Measurements from ENCODE around the gene GID8. TPM values are rescaled to one million over a fixed set of nuclear protein-coding genes. Genes with fewer than 3 reads are reported as not detected.

GID8 gene
- total and polyA plus RNA-seq, 11 donors: 6.2 to 22.2 (median 15.9) TPM

DNA sequence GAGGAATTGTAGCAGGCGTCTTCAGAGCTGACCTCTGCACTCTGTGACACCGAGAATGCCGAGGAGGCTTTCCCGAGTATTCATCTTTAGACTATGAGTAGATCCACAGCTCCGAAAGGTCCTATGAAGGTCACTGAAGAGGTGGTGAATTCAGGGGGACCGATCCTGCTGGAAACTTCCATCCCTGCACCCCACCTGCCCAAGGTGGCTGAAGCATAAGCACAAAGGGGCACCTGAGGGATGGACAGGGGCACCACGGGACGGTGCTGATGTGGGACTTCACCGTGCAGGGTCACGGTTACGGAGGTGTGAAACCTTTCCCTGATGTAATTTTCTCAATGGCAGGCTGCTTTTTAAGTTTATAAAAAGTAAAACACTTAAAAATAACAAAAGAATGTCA lies 36.1 kb upstream of the GID8 start:
- peaks cover 6 to 38% (median 17%) of the 10 kb centered on the region in 12 donors for H3K4me1 ChIP-seq
- H3K27ac ChIP-seq: no peak overlapping the region
- no peaks in the 10 kb centered on the region for H3K9me3 ChIP-seq
- 84 to 87% (median 84%) methylated on average over 11 of the region's 11 CpGs for WGBS, 4 donors
- TF ChIP-seq, protein P1, sequence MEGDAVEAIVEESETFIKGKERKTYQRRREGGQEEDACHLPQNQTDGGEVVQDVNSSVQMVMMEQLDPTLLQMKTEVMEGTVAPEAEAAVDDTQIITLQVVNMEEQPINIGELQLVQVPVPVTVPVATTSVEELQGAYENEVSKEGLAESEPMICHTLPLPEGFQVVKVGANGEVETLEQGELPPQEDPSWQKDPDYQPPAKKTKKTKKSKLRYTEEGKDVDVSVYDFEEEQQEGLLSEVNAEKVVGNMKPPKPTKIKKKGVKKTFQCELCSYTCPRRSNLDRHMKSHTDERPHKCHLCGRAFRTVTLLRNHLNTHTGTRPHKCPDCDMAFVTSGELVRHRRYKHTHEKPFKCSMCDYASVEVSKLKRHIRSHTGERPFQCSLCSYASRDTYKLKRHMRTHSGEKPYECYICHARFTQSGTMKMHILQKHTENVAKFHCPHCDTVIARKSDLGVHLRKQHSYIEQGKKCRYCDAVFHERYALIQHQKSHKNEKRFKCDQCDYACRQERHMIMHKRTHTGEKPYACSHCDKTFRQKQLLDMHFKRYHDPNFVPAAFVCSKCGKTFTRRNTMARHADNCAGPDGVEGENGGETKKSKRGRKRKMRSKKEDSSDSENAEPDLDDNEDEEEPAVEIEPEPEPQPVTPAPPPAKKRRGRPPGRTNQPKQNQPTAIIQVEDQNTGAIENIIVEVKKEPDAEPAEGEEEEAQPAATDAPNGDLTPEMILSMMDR (IDR thresholded peaks at IDR 0.05): no peak
- TF ChIP-seq POLR2A (IDR thresholded peaks at IDR 0.05): no peak
- peaks cover 6 to 68% (median 60%) of the 10 kb centered on the region in 9 donors for H3K36me3 ChIP-seq
- no peak for ATAC-seq
- H3K4me3 ChIP-seq: no peak overlapping the region
- DNase-seq: no peak
- intact Hi-C loops (cut with DNase I): loop anchor here in 7 of 10 donors (2.0 to 10.0 kb wide), 5 partner anchors 40 to 107 kb away; partner anchors contain the start of genes BHLHE23 (in 3 of the 7) and TCFL5 (in 1 of the 7)
- no peaks in the 10 kb centered on the region for H3K27me3 ChIP-seq

DNA sequence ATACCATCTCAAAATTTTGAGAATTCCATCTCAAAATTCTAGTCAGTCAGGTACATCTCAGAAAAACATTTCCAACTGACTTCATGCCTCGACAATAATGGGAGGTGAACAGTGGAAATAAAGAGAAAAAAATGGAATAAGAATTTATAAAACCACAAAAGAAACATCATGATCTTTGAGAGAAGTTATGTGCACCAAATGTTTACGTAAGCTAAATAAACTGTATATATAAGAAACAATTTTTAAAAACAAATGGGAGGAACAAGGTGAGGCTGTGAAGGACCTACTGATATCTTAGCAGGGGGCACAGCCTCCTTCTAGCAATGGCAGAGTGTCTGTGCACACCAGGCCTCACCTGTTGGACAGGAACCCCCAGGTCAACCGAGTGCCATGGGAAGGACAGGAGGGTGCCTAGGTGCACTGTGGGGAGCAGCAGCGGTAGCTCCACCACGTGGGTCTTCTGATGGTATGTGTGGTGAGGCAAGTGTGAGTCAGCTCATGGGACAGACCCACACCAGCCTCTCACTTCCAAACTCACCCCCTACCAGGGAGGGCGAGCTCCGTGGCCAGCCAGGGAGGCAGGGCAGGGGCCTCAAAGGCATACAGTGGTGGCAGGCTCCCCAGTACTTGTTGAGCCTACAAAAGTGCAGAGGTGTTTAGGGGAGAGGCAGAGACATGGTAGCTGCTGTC lies 34.9 kb upstream of the GID8 start:
- ATAC-seq (no peak), DNase-seq (no peak)
- Histone ChIP-seq H3K9me3 (no peaks in the 10 kb centered on the region), H3K4me3 (no peak overlapping the region), H3K4me1 (peaks cover 6 to 38% (median 17%) of the 10 kb centered on the region in 12 donors), H3K36me3 (peaks cover 6 to 75% (median 72%) of the 10 kb centered on the region in 9 donors), H3K27ac (no peak overlapping the region), H3K27me3 (no peaks in the 10 kb centered on the region)
- no peak for TF ChIP-seq POLR2A (IDR thresholded peaks at IDR 0.05)
- TF ChIP-seq, protein P1 (IDR thresholded peaks at IDR 0.05): no peak
- intact Hi-C loops (cut with DNase I): loop anchor here in 3 of 10 donors (5.0 to 10.0 kb wide), 4 partner anchors 39 to 104 kb away; partner anchors contain the start of genes BHLHE23 (in 3 of the 3) and TCFL5 (in 1 of the 3)
- WGBS, 4 donors: 78 to 92% (median 80%) methylated on average over 3 to 7 of the region's 7 CpGs

GRCh38 chr20:62905536-62906117 lies 32.3 kb upstream of the GID8 start:
- 91 to 93% (median 92%) methylated on average over 17 of the region's 17 CpGs for WGBS, 4 donors
- Histone ChIP-seq H3K4me3 (no peak overlapping the region), H3K27me3 (no peaks in the 10 kb centered on the region), H3K36me3 (peaks cover 8 to 100% (median 97%) of the 10 kb centered on the region in 9 donors), H3K4me1 (peaks cover 0 to 19% (median 4%) of the 10 kb centered on the region in 12 donors), H3K27ac (no peak overlapping the region), H3K9me3 (no peaks in the 10 kb centered on the region)
- no peak for ATAC-seq
- intact Hi-C loops (cut with DNase I): loop anchor here in 1 of 10 donors (10.0 kb wide), 1 partner anchor 99 kb away; the partner anchor contains the start of gene BHLHE23
- no peak for DNase-seq
- no peak for TF ChIP-seq POLR2A (IDR thresholded peaks at IDR 0.05)
- TF ChIP-seq, protein P1 (IDR thresholded peaks at IDR 0.05): no peak

GRCh38 chr20:62906209-62906608 lies 31.7 kb upstream of the GID8 start:
- peak in 3 of 5 donors; percentile 34 to 71 (median 46) for DNase-seq
- H3K27me3 ChIP-seq: no peaks in the 10 kb centered on the region
- no peaks in the 10 kb centered on the region for H3K9me3 ChIP-seq
- intact Hi-C loops (cut with DNase I): loop anchor here in 1 of 10 donors (10.0 kb wide), 1 partner anchor 99 kb away; the partner anchor contains the start of gene BHLHE23
- H3K36me3 ChIP-seq: peaks cover 12 to 100% (median 99%) of the 10 kb centered on the region in 9 donors
- H3K4me3 ChIP-seq: no peak overlapping the region
- WGBS, 4 donors: 59 to 84% (median 68%) methylated on average over 16 of the region's 16 CpGs
- no peak overlapping the region for H3K27ac ChIP-seq
- TF ChIP-seq, protein P1 (IDR thresholded peaks at IDR 0.05): no peak
- no peak for TF ChIP-seq POLR2A (IDR thresholded peaks at IDR 0.05)
- H3K4me1 ChIP-seq: peaks cover 0 to 16% (median 3%) of the 10 kb centered on the region in 12 donors
- peak; percentile 53 to 75 (median 60) for ATAC-seq
